GM10266 (cell line): ENCODE results near the gene RELN.

Source experiments
- DNase-seq: peaks from one replicate; pipeline ENCODE4 v3.0.0; 2012; ENCODE audit errors: extremely low spot score
- TF ChIP-seq, protein P1 (sequence below): IDR thresholded peaks from 2 replicates; pipeline ENCODE4 v1.5.1; 2012; ENCODE audit warnings: mild to moderate bottlenecking, low read depth; ENCODE audit not compliant: control insufficient read depth, insufficient read depth; ENCODE audit errors: missing control alignments

The RELN gene

DNA sequence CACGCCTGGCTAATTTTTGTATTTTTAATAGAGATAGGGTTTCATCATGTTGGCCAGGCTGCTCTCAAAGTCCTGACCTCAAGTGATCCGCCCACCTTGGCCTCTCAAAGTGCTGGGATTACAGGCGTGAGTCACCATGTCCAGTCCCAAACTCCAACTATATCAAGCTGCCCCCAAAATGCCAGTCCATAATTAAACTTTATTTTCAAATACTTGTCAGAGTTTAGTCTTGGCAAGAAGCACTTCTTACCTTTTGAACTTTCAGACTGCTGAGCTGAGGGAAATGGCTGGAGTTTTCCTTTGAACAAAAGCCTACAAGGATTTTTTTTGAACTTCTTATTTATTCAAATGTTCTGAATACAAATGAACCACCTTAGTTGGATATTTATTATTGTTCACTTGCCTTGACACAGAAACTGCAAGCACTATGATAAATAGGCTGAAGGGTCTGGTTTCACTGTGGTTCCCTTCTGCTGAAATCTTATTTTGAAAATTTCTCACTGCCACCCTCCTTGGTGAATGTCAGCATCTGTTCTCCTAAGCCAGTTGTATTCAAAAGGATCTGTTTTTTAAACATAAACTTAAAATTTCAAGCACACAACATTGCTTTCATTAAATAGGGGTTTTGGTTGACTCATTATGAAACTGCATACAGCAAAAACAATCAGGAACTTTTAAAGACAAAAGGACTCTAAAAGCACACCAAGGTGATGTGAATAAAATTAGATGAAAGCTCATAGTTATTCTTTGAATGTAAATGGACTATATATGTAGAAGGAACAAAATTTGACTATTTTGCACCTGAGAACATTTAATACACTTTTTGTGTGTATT, 441.8 kb downstream of the RELN start:
- no peak for DNase-seq
- TF ChIP-seq, protein P1, sequence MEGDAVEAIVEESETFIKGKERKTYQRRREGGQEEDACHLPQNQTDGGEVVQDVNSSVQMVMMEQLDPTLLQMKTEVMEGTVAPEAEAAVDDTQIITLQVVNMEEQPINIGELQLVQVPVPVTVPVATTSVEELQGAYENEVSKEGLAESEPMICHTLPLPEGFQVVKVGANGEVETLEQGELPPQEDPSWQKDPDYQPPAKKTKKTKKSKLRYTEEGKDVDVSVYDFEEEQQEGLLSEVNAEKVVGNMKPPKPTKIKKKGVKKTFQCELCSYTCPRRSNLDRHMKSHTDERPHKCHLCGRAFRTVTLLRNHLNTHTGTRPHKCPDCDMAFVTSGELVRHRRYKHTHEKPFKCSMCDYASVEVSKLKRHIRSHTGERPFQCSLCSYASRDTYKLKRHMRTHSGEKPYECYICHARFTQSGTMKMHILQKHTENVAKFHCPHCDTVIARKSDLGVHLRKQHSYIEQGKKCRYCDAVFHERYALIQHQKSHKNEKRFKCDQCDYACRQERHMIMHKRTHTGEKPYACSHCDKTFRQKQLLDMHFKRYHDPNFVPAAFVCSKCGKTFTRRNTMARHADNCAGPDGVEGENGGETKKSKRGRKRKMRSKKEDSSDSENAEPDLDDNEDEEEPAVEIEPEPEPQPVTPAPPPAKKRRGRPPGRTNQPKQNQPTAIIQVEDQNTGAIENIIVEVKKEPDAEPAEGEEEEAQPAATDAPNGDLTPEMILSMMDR, result no peak

DNA sequence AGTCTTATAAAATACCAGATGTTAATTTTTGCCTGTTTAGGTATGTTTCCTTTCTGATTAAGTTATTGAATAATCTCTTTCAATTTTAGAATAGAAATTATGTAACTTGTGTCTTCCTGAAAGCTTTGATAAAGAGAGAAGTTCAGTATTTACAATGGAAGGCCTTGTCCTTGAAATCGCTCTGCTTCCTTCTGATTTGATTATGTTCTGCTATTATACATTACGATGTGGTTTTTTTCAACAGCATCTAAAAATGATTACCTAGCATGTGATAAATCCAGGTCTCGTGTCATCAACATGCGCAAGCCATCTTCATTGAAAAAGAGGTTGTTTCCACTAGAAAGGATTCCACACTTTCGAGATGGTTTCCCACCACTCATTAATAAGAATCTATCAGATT, 447.0 kb downstream of the RELN start:
- no peak for DNase-seq
- TF ChIP-seq, protein P1, result no peak

DNA sequence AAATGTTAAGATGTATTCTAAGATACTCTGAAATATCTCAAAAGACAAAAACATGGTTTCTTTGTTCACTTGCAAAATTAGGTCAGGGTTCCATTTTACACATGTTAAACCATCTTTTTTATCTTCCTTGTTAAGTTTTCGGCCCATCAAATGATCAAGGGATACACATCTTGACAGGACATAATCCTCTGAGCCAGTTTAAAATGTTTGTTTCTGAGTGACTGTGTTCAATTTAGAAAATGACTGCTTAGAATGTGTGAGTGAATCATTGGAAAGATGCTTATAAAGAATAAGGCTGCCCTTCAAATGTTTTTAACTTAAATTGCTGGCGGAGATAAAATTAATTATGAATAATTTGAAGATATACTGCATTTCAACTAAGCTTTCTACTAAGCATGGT, 447.5 kb downstream of the RELN start:
- TF ChIP-seq, protein P1, result no peak
- DNase-seq, result no peak

DNA sequence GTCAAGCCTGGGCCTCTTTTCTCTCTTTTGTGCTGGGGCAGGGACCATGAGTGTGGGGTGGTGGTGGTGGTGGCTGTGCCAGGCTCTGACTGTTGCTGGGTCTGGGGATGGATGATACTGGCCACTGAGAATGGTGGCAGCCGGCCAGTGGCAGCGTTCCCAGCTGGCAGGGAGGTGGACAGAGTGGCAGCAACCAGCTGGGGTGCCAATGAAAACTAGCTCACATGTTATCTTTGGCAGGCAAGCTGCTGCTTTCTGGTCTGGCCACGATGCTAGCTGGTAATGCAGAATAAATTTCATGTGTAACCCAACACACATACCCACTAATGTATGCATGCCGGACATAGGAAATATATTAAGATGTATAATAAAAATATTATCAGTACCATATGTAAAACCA, 448.4 kb downstream of the RELN start:
- TF ChIP-seq, protein P1, result no peak
- DNase-seq, result no peak

DNA sequence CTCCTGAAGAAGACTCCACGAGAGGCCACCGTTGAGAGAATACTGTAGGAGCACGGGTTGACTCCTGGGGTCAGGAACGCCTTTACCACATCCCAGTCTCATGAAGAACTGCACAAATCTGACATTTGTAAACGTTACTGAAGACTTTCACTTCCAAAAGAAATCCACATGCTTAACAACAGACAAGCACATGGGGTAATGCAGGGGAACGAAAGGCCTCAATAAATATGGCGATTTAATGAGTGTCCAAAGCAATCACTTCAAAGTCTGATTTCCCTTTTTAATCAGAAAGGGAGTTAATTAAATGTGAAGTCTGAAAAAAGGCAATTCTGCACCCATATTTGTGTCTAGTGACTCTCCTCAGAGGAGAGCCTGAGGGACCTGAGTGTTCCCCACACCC, 449.1 kb downstream of the RELN start:
- TF ChIP-seq, protein P1, result no peak

DNA sequence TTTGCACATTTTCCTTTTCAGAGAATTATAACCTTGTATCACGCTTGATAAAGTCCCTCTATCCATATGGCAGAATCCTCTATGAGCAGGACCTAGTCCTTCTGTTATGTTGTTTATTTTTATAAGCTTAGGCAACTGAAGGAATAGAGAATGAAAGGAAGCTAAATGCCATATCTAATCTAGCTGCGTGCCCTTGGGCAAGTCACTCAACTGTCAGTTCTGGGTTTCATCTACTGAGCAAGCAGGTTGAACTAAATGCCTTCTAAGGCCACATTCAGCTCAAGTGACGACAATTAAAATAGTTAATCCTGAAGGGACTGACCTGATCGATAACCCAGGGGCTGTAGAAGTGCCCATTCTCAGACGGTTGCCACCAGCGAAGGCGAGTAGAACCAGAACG, 449.6 kb downstream of the RELN start:
- TF ChIP-seq, protein P1, result no peak
- DNase-seq, result no peak

More for the DNA sequence above, 449.1 kb downstream of the RELN start:
- DNase-seq, result no peak

DNA sequence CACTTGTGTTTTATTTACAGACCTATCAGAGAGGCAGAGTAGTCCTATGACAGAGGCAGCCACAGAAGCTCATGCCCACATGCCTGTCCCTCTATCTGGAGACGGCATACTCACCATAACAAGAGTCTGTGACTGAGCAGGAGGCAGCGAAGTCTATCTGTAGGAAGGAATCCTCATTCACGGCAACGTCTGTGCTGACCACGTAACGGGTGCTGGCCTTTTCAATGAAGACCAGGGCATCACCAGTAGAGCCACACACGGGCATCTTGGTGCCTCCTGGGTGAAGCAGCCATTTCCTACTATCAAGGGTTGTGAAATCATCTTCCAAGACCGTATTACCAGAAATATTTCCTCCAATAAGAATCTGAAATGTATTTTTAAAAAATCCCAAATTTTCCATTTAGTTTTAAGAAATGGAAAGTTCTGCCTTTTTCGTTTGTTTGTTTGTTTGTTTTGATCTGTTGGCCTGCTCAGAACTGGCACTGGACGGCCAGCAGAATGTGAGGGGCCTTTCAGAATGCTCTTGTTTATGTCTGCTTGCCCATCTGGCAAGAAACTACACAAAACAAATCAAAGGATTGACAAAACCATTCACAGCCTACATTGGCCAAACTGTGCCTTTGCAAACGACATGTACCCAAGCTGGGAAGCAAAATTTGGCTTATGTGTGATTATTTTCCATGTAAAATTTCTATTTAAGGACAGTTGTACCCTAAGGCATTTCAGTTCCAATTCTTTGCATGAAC, 450.3 kb downstream of the RELN start:
- TF ChIP-seq, protein P1, result no peak

More for the DNA sequence above, 450.3 kb downstream of the RELN start:
- DNase-seq, result no peak
